Embryonic facial prominence (tissue), 1 donor: Measurements from ENCODE around the gene CLEC2B.
"Not testable (repeated sequence)": the region's sequence is repeated elsewhere in the genome, so short reads cannot be mapped to it uniquely, and the experiment has no call there.

ENCODE experiments used
- DNase-seq: peaks from one replicate; pipeline ENCODE4 v3.0.0-alpha.2; 2016; ENCODE audit errors: extremely low spot score

CLEC2B gene

DNA sequence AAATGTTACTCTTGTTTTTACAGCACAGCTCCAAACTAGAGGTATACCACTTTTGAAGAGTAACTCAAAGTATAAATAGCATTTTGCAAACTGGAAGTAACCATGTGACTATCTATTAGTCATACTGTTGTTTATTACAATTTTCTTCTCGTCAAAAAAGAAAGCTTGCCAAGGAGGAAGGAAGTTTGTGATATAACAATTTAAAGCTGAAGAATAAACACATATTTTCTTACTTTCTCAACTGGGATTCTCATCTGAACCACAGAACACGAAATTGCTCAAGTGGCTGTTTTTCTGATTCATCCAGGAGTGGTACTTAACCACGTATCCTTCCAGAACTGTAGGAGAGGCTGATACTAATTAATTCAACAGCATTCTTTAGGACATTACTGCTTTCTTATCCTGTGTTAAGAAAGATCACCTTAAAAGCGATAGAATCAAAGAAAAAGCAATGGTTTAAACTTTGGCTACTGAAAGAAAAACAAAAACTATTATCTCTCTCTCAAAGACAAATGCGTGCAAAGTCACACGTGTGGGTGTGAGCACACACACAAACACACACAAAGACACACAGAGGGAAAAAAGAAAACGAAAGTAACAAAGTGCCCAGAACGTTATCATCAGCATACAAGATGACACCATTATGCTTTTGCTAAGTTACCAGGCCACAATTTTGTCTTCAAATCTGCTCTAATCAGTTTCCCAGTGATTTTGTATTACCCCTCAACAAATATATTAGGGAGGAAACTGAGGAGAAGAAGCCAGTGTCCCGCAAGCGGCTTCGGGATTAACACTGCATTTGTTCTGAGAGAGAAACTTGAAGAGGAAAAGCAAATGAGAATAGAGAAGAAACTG is at the start of gene CLEC2B:
Gene CLEC2B (minus strand): TSS at position 48 of the 855 bp plus-strand sequence.
- no peak for DNase-seq

DNA sequence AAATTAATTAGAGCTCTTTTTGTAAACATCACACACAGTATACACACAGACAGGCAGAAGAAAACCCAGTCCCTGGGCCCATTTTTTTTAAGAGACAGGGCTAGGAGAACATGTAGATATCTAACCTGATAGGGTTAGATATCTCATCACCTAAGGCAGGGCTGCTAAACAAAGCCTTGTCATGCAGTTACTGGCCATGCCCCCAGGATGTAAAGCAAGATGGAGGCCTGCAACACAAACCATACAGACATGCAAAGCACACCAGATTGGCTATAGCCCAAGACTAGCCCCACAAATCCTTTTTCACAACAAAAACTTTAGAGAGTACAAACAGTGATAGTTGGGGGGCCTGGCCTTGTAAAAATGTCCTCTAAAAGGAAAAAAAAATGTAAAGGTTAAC is 42.6 kb upstream of the CLEC2B start:
- no peak for DNase-seq

DNA sequence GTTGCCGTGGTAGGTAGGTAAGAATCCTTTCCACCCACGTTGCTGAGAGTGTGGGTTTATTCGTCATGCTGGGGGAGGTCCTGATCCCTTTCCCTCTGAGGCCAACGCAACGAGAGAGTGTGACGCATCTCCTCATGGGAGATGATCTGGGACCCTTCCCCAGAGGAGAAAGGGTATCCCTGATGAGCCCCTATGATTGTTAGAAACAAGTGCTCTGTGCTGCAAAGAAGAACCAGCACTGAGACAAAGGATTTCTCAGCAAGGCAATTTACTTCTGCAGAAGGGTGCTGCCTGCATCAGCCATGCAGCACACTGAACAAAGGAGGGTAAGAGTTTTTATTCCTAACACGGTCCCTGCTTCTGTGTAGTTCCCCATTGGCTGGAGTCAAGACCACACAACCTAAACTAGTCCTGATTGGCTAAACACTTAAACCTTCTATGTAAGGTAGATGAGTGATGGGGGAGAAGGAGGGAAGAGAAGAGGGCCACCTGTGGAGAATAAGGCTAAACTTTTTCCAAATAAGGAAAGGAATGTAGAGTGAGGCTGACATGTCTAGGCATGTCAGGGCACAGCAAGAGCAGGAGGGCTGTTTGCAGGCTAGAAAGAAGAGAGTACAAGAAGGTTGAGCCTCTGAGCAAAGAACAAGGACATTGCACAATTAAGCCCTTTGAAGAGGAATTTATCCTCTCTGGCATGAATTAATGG is 41.7 kb upstream of the CLEC2B start:
- no peak for DNase-seq

DNA sequence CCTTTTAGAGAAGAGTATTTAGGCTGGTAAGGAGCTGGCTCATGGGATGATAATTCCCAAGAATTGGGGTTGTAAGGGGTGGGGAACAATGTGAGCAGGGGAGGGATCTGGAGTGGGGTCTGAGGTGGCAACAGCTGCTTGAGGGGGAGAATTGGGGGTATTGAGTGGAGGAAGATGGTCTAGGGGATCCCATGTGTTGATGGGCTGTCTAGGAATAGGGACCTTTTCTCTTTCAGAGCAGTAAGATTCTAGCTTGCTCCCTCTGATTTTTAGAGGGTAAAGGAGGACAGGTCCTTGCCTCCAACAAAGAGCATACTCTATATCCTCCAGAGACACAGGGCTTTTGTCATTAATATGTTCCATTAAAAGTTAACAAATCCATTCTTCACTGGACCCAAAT is 40.6 kb upstream of the CLEC2B start:
- DNase-seq, result no peak

DNA sequence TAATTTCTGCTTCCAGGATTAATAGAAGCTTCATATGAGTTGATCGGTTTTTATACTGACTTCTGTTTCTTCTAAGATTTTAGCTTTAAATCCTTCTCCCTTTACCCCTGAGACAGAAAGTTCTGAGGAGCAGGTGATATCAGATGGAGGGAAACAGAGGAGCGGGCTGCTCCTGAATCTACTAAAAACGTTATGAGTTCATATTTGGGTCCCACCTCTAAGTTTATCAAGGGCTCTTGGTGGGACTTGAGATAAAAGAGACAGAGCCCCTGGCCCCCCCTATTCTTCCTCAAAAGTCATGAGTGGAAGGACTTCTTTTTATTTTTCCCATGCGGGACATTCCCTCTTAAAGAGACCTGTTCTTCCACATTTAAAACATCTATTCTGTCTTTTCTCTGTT is 39.2 kb upstream of the CLEC2B start:
- no peak for DNase-seq

DNA sequence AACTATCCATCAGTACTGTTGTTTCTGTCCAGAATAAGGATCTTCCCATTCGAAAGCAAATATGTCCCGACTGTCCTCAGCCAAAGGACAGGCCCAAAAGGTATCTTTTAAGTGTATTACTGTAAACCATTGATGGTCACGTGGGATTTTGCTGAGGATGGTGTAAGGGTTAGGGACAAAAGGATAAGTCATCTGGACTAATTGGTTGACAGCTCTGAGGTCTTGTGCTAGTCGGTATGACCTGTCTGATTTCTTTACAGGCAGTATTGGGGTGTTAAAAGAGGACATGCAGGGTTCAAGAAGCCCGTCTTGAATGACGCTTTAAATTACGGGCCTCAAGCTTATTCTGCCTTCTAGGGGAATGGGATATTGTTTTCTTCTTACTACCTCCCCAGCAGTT is 38.6 kb upstream of the CLEC2B start:
- DNase-seq, result no peak

DNA sequence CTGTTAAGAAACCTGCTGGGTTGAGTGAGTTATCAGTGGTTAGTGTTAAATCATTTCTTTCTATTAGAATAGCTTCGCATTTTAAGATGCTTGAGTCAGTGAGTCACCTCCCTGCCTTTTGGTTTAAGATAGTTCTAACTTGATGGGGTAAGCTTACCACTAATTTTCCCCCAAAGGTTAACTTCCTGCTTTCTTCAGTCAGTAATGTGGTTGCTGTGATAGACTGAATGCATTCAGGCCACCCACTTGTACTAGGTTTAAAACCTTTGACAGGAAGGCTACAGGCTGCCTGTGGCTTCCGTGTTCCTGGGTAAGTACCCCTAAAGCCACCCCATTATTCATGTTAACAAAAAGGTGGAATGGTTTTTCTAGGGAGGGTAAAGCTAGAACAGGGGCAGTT is 37.7 kb upstream of the CLEC2B start:
- no peak for DNase-seq

DNA sequence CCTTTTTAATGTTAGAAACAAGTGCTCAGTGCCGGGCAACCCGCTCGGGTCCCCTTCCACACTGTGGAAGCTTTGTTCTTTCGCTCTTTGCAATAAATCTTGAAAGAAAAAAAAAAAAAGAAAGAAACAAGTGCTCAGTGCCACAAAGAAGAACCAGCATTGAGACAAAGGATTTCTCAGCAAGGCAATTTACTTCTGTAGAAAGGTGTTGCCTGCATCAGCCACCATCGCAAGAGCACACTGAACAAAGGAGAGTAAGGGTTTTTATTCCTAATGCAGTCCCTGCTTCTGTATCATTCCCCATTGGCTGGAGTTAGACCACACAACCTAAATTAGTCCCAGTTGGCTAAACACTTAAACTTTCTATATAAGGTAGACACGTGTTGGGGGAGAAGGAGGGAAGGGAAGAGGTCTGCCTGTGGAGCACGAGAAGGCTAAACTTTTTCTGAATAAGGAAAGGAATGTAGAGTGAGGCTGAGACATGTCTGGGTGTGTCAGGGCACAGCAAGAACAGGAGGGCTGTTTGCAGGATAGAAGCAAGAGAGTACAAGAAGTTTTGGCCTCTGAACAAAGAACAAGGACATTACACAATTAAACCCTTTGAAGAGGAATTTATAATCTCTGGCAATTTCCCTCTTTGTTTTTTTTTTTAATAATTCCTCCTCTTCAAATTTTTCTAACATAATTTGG is 33.5 kb upstream of the CLEC2B start:
- no peak for DNase-seq

DNA sequence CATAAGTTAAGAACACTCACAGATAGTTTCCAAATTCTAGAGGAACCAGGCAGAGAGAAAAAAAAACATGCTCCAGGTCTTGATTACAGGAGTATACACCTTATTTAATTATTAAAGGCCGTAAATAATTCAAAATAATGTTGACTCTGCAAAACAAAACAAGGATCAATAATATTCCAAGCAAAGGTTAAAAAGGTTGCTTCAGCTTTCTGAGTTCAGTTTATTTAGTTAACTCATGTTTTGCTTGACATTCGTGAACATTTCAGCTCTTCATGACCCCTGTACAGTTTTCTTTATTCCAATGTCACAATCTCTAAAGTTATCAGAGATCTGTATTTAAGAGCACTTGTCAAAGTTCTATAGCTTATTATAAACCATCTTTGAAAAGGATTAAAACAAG is 31.8 kb upstream of the CLEC2B start:
- DNase-seq, result no peak

DNA sequence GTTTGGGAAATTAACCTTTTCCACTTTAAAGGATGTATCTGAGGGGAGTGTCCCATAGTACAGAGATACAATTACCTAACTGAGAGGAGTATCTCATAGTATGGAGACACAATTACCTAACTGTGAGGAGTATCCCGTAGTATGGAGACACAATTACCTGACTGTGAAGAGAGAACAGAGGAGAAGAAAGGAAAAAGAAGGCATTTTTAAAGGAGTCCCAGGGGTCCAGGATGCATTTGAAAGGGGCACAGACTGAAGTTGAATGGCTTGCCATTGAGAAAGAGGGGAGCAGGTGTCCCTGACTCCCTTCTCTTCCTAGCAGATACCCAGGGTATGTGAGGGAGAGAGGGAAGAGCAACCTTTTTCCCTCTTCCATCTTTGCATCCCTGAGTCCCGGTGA is 30.1 kb upstream of the CLEC2B start:
- DNase-seq, result no peak

DNA sequence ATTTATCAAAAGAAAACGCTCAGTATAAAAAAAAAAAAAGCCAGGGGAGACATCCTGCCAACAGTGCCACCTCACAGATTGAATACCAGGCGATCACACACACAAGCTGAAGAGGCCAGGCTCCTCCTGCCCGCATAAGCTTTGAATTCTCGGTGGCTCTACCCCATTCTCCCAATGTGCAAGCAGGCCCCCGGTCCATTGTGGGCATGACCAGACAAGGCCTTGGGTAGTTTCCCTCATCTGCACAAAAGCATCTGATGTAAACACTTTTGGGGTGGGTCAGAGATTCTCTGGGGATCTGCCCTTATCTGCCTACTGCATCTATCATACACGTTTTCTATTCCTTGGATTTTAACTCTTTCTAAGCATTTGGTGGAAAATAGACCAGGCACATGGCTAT is 28.4 kb upstream of the CLEC2B start:
- no peak for DNase-seq

DNA sequence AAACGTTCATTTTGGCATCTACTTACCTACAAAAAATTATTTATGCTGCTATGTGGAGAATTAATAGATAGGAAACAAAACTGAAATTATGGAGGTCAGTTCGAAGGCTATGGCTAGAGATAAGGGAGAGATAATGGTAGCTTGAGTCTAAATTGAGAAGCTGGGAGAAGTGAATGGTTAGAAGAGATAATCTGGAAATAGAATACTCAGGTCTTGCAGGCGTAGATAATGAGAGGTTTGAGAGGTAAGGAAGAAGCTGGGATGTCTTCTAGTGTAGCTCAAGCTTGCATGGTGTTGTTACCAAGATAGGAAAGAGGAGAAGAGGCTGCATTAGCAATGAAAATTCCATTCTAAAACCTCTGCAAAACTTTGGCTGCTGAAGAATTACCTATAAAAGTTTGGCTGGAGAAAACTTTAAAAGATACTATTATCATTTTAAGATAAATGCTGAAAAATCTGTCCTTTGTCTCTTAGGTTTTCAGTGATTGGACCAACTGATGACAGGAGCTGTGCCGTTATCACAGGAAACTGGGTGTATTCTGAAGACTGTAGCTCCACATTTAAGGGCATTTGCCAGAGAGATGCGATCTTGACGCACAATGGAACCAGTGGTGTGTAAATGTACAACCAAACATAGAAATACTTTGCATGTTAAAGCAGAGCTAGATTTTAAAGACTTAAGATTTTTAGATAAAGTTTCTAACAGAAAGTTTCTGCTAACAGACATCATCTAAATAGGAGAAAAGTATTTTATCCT is 26.2 kb upstream of the CLEC2B start:
- no peak for DNase-seq

DNA sequence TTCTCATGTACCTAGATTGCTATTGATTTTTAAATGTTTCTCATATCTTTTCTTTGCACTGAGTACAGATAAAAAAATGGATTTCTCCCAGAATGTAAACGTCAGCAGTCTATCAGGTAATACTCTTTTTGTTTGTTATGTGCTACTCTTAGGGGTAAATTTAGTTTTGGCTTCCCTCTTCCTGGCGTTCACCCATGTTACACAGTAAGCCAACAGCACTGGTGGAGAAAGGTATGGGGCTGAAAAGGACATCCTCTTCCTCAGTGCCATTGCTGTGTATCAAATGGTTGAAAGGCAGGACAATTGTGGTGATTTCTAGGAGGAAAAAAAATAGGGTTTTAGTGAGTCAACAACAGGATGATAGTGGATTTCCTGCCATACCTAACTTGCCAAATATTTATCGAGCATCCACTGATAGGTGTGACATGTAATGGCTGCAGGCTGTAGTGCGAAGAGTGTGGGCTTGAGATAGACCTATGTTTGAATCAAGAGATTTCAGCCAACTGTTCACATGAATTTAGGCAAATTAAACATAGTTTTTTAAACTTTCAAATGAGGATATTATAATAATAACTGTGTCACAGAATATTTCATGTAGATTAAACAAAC is 19.6 kb upstream of the CLEC2B start:
- no peak for DNase-seq

DNA sequence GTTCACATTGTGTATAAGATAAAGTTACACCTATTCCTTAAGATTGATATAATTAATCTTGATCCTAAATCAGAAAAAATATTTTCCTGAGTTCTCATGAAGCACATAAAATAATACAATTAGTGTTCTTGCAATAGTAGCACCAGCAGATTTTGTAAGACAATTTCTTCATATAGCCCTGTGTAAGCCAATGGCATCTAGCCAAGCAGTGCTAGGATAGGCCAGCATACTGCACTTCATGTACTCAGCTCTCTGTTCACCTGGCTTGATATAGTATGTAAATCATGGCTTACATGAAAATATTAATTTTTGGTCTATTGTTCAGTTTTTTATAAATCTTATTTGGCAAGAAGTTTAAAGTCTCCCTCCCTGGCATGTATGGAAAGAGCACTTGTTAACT is 14.0 kb upstream of the CLEC2B start:
- no peak for DNase-seq

DNA sequence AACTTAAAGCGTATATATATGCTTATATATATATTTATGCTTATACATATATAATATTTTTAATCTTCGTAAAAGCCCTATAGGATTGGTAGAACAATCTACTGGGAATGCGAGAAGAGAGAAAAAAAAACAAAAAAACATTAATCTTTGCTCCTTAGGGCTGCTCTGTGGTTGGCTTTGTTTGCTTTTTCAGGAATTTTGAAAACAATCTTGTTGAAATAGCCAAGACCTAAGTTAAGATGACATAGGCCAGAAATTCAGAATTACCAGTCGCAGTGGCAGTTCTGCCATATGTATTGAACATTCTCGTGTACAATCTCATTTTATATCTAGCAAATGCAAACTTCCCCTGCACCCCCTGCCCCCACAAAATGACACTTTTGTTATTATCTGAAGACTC is 12.8 kb upstream of the CLEC2B start:
- no peak for DNase-seq

DNA sequence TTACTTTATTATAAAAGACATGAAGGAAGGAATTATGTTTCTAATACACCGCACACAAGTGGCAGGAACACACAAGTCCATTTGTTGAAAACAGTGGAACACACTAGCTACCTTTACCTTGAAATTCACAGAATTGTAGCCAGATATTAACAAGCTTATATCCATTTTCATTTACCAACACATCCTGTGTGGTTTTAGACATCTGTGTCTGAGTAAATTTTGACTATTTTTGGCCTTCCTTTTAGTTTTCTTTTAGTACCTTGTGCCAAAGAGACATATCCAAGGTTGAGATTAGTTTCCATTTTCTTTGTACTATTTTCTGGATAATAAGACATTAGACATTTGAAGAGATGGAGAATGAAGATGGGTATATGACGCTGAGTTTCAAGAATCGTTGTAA is 12.1 kb upstream of the CLEC2B start, which contains the start of gene KLRF2:
Gene KLRF2 (plus strand): TSS at position 244 of the 400 bp plus-strand sequence. CDS start 107 bp downstream, at position 351.
- no peak for DNase-seq

DNA sequence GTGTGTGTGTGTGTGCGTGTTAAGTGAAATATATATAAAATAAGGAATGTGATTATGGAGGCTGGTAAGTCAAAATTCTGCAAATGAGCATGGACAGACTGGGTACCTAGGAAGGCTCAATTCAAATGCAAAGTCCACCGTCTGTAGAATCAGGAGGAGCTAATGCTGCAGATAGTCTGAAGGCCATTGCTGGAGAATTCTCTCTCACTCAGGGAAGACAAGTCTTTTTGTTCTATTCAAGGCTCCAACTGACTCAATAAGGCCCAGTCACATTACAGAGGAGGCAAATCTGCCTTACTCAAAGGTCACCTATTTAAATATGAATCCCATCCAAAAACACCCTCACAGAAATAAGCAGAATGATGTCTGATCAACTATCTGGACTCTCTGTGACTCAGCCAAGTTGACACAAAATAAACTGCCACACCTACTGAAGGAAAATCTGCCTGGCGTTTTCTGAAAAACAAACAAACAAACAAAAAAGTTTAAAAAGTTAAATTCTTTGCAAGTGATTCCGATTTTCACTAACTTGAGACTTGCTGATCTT is 11.5 kb upstream of the CLEC2B start:
- no peak for DNase-seq

DNA sequence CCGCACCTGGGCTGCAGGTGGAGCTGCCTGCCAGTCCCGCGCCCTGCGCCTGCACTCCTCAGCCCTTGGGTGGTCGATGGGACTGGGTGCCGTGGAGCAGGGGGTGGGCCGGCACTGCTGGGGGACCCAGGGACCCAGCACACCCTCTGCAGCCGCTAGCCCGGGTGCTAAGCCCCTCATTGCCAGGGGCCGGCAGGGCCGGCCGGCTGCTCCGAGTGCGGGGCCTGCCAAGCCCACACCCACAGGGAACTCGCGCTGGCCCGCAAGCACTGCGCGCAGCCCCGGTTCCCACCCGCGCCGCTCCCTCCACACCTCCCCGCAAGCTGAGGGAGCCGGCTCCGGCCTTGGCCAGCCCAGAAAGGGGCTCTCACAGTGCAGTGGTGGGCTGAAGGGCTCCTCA is 7.0 kb upstream of the CLEC2B start:
- DNase-seq, result not testable (repeated sequence)

DNA sequence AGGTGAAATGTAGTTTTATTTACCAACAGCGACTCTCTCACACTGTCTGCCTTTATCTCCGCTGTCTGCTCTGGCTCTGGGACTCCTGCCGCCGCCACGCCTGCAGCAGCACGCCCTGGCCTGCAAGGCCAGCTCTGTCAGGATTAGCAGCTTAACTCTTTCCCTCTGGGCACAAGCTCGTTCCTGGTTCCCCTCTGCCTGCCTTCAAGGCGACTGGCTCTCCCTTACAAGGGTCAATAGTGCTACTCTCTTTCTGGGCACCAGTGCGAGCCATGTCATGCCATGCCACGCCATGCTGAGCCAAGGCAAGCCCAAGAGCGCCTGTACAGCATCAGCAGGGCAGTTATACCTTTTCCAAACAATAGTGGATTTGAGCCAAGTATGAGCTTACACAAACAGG is 3.6 kb upstream of the CLEC2B start:
- DNase-seq, result no peak

DNA sequence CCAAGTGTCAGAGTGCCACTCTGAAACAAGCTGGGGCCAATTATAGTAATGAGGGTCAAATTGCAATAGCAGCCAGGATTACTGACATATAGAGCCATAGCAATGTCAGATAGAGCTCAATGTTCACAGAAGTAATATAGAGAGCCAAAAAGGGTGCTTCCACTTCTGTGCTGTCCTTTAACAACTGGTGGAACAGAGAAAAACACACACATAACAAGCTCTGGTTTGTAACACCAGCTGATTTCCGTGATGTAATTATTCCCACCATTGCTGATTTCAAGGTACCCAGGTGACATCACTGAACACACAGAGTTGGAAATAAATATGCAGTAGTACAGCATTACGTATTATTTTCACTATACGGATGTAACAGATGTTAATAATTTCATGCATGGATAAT is 3.0 kb upstream of the CLEC2B start:
- DNase-seq, result no peak

DNA sequence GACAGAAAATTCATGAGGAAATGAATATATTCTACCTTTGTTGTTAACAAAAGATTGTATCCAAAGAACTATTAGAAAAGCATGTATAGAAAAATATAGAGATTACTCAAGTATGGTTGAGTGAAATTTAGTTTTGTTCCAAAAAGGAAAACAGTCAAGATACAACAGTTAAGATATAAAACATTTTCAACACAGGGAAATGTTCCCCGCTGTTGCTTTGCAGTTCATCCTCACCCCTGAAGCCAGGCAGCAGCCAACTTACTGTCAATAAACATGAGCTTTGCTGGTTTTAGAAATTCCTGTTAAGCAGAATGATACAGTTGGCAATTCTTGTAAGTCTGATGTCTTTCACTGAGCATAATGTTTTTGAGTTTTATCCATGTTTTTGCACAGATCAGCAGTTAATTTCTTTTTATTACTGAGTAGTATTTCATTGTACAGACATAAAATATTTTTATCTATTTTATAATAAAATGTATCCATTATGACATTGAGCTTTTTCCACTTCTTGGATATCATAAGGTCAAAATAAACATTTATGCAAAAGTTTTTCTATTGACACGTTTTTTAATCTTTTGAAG is 1.2 kb upstream of the CLEC2B start:
- no peak for DNase-seq
